Measurements from ENCODE around the gene EVA1B. TPM values are rescaled to one million over a fixed set of nuclear protein-coding genes. Genes with fewer than 3 reads are reported as not detected.

The EVA1B gene
- total and polyA plus RNA-seq, 4 donors, result 31.2 to 59.5 (median 33.7) TPM

- H3K4me1 ChIP-seq (ENCODE audit: control insufficient read depth in 5 of 5, insufficient read depth in 5 of 5, low read length in 5 of 5), result peaks cover 0 to 15% (median 3%) of the 10 kb centered on the region in 5 donors
- peak overlapping the region in 1 of 2 donors; percentile 92 for H3K27ac ChIP-seq (ENCODE audit: low read depth in 1 of 2, low read length in 1 of 2)
- no peak overlapping the region for H3K9ac ChIP-seq (ENCODE audit: insufficient read depth in 1 of 2, low read length in 2 of 2)
- ATAC-seq (ENCODE audit: insufficient read depth, low FRiP score) (no peak), DNase-seq (no peak)
- 76% methylated on average over 10 of the region's 10 CpGs for WGBS, 2 donors
- TF ChIP-seq CTCF (IDR thresholded peaks at IDR 0.05; ENCODE audit: control extremely low read depth, extremely low read depth), result no peak
- H3K9me3 ChIP-seq (ENCODE audit: control insufficient read depth in 4 of 4, insufficient read depth in 3 of 4, low read length in 3 of 4), result no peaks in the 10 kb centered on the region
- H3K4me3 ChIP-seq, result no peak overlapping the region
- H3K27me3 ChIP-seq (ENCODE audit: control insufficient read depth in 3 of 3, insufficient read depth in 3 of 3, low read length in 2 of 3), result no peaks in the 10 kb centered on the region
- H3K36me3 ChIP-seq (ENCODE audit: control insufficient read depth in 4 of 4, insufficient read depth in 4 of 4, low read length in 4 of 4), result peaks cover 20 to 36% (median 26%) of the 10 kb centered on the region in 4 donors
These were observed 18.2 kb downstream of the EVA1B start for GRCh38 chr1:36304970-36305914.

- no peaks in the 10 kb centered on the region for H3K9me3 ChIP-seq (ENCODE audit: control insufficient read depth in 4 of 4, insufficient read depth in 3 of 4, low read length in 3 of 4)
- H3K9ac ChIP-seq (ENCODE audit: insufficient read depth in 1 of 2, low read length in 2 of 2), result no peak overlapping the region
- peaks cover 0 to 15% (median 3%) of the 10 kb centered on the region in 5 donors for H3K4me1 ChIP-seq (ENCODE audit: control insufficient read depth in 5 of 5, insufficient read depth in 5 of 5, low read length in 5 of 5)
- H3K27me3 ChIP-seq (ENCODE audit: control insufficient read depth in 3 of 3, insufficient read depth in 3 of 3, low read length in 2 of 3), result no peaks in the 10 kb centered on the region
- ATAC-seq (ENCODE audit: insufficient read depth, low FRiP score) (no peak), DNase-seq (no peak)
- peaks cover 26 to 36% (median 29%) of the 10 kb centered on the region in 4 donors for H3K36me3 ChIP-seq (ENCODE audit: control insufficient read depth in 4 of 4, insufficient read depth in 4 of 4, low read length in 4 of 4)
- WGBS, 2 donors, result 42 to 61% methylated on average over 7 of the region's 7 CpGs
- no peak overlapping the region for H3K4me3 ChIP-seq
- no peak overlapping the region for H3K27ac ChIP-seq (ENCODE audit: low read depth in 1 of 2, low read length in 1 of 2)
- no peak for TF ChIP-seq CTCF (IDR thresholded peaks at IDR 0.05; ENCODE audit: control extremely low read depth, extremely low read depth)
These were observed 18.9 kb downstream of the EVA1B start for GRCh38 chr1:36304521-36304920.

GRCh38 chr1:36303650-36304360 is 19.6 kb downstream of the EVA1B start:
- Histone ChIP-seq H3K36me3 (ENCODE audit: control insufficient read depth in 4 of 4, insufficient read depth in 4 of 4, low read length in 4 of 4) (peaks cover 28 to 36% (median 31%) of the 10 kb centered on the region in 4 donors), H3K4me3 (no peak overlapping the region), H3K27ac (ENCODE audit: low read depth in 1 of 2, low read length in 1 of 2) (no peak overlapping the region), H3K9me3 (ENCODE audit: control insufficient read depth in 4 of 4, insufficient read depth in 3 of 4, low read length in 3 of 4) (no peaks in the 10 kb centered on the region), H3K9ac (ENCODE audit: insufficient read depth in 1 of 2, low read length in 2 of 2) (no peak overlapping the region), H3K4me1 (ENCODE audit: control insufficient read depth in 5 of 5, insufficient read depth in 5 of 5, low read length in 5 of 5) (peaks cover 0 to 15% (median 3%) of the 10 kb centered on the region in 5 donors), H3K27me3 (ENCODE audit: control insufficient read depth in 3 of 3, insufficient read depth in 3 of 3, low read length in 2 of 3) (no peaks in the 10 kb centered on the region)
- 93% methylated on average over 23 of the region's 23 CpGs for WGBS, 2 donors
- ATAC-seq (ENCODE audit: insufficient read depth, low FRiP score) (no peak), DNase-seq (no peak)
- TF ChIP-seq CTCF (IDR thresholded peaks at IDR 0.05; ENCODE audit: control extremely low read depth, extremely low read depth), result no peak

All from lung (tissue), 12 donors.